GM21529 (cell line): Measurements from ENCODE around the gene GIN1.
A peak's percentile ranks its signal among the peaks of the same experiment; 100 is the strongest.
"Not testable (repeated sequence)": the region's sequence is repeated elsewhere in the genome, so short reads cannot be mapped to it uniquely, and the experiment has no call there.

Experiments
- ATAC-seq: cut with Tn5 transposase; IDR thresholded peaks from one replicate; pipeline ENCODE4 v1.9.1; 2021; ENCODE audit not compliant: unreplicated experiment

The GIN1 gene, protein sequence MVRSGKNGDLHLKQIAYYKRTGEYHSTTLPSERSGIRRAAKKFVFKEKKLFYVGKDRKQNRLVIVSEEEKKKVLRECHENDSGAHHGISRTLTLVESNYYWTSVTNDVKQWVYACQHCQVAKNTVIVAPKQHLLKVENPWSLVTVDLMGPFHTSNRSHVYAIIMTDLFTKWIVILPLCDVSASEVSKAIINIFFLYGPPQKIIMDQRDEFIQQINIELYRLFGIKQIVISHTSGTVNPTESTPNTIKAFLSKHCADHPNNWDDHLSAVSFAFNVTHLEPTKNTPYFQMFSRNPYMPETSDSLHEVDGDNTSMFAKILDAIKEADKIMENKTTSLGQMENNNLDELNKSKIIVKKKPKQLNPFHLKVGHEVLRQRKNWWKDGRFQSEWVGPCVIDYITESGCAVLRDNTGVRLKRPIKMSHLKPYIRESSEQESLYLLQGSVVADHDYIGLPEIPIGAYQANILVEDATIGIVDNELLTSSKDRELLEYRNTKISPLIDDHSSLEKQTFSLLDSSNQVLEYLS

DNA sequence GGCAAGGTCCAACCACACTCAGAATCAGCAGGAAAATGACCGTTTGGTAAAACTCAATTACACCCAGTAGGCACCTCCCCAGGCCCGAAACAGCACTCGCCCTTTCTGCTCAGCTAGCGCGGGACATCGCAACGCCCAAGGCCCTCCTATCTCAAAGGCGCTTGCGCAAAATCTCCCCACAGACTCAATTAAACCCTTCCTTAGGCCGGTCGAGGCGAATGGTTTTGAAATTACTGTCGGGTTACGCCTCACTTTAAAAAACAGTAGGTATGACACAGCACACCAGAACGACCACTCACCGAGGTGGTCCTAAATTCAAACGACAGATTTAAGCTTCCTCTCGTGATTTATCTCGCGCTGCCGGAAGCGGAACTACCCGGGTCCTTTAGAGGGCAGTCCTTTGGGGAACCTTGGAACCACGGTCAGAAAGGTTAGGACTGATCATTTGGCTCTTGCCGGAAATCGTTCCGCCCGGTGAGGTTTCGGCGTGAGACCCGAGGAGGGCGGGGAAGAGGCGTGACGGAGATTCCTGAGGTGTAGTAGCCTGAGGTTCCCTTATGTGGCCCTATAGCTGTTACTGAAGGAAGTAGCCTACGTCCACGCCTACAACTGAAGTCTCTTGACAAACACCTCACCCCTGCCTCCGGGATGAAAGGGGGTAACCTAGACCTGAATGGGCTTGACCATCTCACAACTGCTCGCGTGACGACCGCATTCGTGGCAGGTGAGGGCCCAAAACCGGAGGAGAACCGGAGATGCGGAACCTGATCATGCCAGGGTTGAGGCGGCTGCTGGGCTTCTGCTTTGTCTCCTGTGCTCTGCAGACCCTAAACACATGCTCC lies at the start of gene GIN1, which contains the start of gene PPIP5K2:
GIN1 (minus strand) TSS at position 374 of the 842 bp plus-strand sequence. CDS start 11,431 bp downstream, outside the sequence.
PPIP5K2 (plus strand) TSS at position 537 of the 842 bp plus-strand sequence. CDS start 9,289 bp downstream, outside the sequence.
- ATAC-seq = peak; percentile 91

DNA sequence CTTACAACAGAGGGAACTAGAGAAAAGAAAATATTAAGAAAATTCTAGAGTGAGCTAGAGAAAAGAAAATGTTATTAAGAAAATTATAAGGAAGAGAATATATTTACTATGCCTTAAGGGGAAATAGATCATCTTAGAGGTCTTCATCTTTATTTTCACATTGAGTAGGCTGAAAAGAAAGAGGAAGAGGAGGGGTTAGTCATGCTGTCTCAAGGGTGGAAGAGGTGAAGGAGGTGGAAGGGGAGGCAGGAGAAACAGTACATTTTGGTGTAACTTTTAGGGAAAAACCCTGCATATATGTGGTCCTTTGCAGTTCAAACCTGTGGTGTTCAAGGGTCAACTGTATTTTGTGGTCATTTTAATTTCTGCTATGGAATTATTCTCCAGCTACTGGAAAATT lies 46.8 kb upstream of the GIN1 start:
- no peak for ATAC-seq

DNA sequence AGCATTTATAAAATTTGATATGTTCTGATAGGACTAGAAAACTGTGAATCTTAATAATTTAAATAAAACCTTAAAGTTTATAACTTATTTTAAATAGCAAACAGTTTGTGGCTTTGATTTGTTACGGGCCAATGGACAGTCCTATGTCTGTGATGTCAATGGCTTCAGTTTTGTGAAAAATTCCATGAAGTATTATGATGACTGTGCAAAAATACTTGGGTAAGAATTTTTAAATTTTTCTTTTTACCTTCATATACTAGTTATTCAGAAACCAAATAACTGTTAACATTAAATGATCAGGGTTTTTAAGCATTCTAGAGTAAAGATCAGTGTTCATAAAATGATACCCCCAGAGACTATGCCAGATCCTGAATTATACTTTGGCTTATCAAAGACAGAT lies 31.2 kb upstream of the GIN1 start:
- no peak for ATAC-seq

DNA sequence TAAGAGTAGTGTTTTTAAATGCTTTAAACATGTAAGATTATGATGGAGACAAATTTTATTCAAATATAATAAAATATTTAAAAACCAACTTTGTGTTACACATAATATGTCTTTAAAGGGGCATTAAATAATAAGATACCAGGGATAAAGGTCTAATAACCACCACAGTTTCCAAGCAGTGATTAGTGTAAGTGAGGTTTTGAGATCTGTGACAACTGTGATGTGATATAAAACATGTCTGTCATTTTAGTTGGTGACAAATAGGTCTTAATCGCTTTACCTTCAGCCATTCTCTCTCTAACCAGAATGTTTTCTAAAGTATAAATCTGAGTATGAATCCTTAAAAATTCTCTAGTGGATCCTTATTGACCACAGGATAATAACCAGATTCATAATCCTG lies 28.3 kb upstream of the GIN1 start:
- no peak for ATAC-seq

DNA sequence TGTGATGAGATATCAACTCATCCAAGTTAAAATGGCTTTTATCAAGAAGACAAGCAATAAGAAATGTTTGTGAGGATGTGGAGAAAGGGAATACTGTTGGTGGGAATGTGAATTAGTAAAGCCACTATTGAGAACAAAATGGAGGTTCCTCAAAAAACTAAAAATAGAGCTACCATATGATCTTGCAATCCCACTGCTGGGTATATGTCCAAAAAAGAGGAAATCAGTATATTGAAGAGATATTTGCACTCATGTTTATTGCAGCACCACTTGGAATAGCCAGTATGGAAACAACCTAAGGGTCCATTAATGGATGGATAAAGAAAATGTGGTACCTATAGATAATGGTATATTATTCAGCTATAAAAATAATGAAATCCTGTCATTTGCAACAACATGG lies 25.3 kb upstream of the GIN1 start:
- no peak for ATAC-seq

DNA sequence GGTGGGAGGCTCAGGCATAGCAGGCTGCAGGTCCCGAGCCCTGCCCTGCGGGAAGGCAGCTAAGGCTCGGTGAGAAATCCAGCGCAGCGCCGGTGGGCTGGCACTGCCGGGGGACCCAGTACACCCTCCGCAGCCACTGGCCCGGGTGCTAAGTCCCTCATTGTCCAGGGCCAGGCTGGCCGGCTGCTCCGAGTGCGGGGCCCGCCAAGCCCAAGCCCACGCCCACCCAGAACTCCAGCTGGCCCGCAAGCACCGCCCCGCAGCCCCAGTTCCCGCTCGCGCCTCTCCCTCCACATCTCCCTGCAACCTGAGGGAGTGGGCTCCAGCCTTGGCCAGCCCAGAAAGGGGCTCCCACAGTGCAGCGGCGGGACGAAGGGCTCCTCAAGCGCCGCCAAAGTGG lies 22.2 kb upstream of the GIN1 start:
- not testable (repeated sequence) for ATAC-seq

DNA sequence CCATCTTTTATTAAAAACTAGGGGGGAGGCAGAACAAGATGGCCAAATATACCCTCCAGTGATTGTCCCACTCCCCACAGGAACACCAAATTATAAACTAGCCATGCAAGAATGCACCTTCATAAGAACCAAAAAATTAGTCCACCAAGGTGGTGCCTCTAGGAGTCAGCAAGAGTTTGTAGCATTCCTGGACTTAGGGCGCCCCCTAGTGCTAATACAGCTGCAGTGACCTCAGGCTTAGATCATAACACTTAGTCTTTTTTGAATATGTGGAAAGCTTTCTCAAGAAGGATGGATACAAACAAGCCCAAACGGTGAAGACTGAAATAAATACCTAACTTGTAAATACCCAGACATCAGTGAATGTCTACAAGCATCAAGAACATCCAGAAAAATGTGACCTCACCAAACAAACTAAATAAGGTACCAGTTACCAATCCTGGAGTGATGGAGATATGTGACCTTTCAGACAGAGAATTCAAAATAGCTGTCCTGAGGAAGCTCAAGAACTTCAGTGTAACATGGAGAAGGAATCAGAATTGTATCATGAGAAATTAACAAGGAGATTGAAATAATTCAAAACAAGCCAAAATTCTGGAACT lies 19.4 kb upstream of the GIN1 start:
- ATAC-seq = peak; percentile 98

DNA sequence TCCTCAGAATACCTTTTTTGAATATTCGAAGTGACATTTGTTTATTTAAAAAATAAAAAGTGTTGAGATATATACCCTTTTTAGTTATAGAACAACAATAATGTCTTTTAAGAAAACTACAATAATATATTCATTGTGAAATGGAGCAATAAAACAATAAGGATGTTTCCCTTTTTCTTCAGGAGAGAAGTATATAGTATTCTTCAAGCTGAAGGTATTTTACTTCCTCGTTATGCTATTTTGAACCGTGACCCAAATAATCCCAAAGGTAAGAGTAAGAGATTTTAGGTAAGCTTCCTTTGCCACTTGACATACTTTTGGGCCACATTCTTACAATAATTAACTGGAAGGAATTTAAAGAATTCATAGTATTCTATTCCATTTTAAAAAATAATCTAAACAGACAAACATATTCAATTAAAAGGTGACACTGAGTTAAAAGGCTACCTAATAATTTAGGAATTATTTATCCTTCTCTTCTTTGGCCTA lies 18.3 kb upstream of the GIN1 start:
- ATAC-seq = no peak

DNA sequence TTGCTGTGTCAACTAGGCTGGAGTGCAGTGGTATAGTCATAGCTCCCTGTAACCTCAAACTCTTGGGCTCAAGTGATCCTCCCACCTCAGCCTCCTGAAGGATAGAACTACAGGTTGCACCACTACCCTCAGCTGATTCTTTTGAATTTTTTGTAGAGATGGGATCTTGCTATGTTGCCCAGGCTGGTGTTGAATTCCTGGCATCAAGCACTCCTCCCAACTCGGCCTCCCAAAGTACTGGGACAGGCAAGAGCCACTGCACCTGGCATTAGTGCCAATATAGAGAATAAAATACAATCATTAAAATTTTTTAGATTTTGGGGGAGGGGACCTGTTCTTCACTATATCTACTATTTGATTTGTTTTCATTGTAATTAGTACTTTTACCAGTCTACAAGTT lies 15.5 kb upstream of the GIN1 start:
- no peak for ATAC-seq

DNA sequence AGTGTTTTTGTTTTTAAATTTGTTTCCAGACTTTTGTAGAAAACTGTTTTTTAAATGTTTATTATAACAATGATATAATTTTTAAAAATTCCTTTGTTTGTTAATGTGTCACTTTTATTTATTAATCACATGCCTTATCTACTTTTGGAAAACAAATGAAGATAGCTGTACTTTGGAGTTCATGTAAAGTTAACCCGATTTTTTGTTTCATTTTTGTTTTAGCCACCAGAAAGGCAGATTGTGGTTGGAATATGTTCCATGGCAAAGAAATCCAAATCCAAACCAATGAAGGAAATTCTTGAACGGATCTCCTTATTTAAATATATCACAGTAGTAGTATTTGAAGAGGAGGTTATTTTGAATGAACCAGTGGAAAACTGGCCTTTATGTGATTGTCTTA lies 13.3 kb upstream of the GIN1 start:
- ATAC-seq = no peak

DNA sequence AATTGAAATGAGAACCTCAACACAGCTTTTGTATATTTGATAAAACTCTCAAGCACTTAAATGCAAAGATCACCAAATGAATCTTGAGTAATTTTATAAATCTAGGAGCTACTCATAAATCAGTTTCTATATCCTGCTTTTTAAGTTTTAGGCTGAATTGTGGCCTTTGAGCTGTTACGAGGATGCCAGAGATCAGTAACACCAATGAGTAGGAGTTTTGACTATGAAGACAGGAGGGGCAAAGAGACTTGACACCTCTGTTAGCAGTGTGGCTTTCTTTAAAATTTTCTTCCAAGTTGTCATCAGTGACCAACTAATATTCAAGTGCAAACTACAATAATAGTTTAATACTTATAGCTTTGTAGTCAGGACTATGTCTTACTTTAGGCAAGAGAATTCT lies 12.7 kb upstream of the GIN1 start:
- no peak for ATAC-seq

DNA sequence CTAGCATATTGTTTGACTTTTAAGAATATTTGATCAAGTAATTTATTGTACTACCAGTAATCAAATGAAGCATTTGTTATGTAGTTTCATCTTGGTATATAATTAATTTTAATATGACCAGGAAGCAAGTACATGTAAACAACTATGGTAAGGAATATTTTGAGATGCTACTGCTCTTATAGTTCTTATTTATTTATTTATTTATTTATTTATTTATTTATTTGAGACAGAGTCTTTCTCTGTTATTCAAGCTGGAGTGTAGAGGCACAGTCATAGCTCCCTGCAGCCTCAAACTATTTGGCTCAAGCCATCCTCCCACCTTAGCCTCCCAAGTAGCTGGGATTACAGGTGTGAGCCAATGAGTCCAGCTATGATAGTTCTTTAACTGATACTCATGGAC lies 8.3 kb upstream of the GIN1 start:
- no peak for ATAC-seq

DNA sequence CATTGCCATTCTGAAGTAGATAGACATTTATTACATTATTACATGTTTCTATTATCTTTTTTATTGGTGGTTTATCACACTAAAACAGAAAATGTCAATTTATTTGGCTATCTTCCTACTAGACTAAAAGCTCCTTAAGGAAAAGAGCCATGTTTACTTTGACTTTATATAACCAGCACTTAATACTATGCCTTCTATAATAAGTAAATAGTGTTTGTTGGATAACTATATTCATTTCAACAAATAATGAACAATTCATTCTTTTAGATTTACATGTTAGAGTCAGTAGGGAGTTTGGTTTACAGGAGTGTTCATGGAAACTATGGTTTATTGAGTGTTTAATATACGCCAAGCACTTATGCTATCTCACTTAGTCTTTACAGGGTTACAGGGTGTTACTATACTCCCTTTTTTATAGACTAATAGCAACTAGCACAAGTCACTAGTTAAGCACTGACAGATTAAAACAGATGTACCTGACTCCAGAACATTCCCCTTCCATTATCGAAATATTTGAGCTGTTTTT lies 7.4 kb upstream of the GIN1 start:
- no peak for ATAC-seq

DNA sequence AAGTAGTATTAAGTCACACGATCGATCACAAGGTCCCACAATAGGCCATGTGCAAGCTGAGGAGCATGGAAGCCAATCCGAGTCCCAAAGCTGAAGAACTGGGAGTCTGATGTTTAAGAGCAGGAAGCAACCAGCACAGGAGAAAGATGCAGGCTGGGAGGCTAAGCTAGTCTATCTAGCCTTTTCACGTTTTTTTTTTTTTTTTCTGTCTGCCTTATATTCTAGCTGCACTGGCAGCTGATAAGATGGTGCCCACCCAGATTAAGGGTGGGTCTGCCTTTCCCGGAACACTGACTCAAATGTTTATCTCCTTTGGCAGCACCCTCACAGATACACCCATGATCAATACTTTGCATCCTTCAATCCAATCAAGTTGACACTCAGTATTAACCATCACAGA lies 6.6 kb upstream of the GIN1 start:
- ATAC-seq = no peak

DNA sequence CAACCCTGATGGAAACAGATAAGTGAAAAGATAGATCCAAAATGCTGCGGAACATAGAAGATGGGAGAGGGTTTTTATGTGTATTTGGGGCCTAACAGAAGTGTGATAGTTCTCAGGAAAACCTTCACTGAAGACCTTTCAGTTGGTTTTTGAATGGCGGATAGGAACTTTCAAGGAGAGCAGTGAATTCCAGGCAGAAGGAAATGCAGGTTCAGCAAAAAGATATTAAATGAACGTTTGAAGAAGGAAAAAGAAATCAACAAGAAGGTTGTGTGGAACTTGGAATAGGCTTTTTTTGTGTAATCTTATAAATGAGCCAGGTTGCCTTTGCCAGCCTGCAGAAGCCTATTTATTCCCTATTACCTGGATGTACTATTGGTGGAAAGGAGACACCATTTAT lies 2.3 kb upstream of the GIN1 start:
- no peak for ATAC-seq

DNA sequence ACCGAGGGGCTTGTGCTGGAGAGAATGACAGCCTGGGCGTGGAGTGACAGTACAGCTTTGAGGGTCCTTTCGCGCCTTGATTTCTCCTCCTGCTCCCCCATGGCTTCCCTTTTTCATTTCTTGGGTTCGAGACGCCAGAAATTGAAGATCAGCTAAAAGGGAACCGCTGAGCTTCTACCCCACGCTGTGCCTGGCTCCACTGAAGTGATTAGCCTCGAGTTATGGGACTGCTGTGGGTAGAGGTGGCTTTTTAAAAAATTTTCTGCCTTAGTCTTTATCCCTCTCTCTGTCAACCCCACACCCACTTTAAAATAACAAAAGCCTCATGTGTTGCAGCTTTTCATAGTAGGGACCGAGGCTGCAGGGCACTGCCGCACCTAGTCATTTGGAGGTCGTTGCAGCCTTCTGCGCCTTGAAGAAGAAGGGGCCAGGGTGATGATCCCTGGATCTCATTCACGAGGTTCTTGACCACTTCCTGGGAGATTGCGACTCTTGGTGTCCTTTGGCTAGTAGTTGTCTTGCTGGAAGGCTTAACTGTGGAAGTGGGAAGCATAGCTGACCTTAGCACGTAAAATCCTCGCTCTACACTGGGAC lies 766 bp upstream of the GIN1 start:
- peak; percentile 0 for ATAC-seq

DNA sequence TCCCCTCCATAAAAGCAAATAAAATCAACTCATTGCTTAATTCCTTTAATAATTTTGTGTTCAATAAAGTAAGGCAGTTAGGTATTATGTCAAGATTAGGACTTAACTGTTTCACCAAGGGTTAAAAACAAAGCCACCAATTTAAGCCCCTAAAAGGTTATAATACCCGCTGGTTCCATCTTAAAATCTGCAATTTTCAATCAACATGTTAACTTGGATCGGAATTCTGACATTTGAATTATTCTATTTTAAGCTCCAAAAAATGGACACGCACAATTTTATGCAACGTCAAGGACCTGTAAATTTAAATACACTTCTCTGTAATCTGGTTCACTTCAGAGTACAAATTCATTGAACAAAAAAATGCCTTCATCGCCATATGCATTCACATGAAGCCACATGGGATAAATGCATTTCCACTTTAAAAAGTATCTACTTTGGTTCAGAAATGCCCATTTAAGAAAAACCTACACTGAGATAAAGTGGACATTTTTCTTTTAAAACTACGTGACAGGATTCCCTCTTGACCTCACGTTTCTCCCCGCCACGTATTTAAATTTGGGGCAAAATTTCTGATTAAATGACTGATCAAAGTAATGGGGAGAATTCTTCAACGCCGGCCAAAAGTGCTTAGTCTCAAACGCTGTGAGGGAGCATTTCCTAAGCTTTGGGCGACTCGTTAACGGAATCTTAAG lies 721 bp downstream of the GIN1 start:
- ATAC-seq = no peak

DNA sequence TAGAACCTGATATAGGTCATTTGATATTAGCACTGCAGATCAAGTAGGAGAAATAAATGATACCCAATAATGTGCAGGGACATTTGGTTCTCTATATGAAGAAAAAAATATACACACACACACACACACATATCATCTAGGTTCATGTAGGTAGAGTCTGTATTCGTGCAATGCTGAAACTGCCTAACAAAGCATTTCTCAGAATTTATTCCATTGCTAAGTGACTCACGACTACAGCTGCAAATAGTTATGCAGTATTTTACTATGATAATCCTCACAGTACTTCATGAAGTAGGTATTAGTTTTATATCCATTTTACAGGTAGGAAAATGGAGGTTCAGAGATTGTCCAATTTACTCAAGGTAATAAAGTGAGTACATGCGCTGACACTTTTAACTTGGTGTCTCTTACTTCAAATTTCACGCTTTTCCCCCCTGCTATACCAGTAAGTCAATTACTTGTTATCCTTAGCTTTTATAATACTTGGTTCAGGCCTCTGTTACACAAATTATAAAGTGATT lies 2.4 kb downstream of the GIN1 start:
- ATAC-seq = no peak

DNA sequence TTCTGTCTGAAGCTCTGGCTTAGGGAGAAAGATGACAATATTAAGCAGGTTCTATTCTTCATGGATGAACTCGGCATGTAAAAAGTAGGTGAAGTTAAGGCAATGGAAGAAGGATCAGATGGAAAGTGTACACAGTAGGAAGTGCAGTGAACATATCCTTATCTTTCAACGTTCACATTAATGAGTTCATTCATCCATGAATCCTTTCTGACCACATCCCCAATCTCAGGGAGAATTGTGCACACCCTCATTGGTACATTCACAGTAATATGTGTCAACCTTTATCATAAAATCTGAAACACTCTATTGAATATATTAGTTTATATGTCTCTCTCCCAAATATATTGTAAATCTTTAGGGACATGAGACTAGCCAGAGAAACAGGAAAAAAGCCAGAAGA lies 5.5 kb downstream of the GIN1 start:
- no peak for ATAC-seq

DNA sequence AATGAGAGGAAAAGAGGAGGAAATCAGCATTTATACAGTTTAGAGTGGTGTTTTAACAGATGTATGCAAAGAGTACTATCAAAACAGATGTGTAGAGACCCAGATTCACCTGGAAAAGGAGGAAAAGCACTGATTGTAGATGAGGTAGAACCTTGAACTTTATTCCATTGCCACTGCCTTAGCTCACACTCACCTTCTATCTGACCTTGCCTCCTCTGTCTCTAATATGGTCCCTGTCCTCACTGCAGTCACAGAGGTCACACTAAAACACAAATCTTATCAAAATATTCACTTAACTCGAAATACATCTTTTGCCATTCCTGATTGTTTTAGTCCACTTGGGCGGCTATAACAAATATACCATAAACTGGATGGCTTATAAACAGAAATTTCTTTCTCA lies 7.0 kb downstream of the GIN1 start:
- ATAC-seq = no peak
